ENCODE measurements around the gene SPO11. TPM values are rescaled to one million over a fixed set of nuclear protein-coding genes. Genes with fewer than 3 reads are reported as not detected.

SPO11 gene
- total and polyA plus RNA-seq, 3 experiments from 2014 or later: not detected

DNA sequence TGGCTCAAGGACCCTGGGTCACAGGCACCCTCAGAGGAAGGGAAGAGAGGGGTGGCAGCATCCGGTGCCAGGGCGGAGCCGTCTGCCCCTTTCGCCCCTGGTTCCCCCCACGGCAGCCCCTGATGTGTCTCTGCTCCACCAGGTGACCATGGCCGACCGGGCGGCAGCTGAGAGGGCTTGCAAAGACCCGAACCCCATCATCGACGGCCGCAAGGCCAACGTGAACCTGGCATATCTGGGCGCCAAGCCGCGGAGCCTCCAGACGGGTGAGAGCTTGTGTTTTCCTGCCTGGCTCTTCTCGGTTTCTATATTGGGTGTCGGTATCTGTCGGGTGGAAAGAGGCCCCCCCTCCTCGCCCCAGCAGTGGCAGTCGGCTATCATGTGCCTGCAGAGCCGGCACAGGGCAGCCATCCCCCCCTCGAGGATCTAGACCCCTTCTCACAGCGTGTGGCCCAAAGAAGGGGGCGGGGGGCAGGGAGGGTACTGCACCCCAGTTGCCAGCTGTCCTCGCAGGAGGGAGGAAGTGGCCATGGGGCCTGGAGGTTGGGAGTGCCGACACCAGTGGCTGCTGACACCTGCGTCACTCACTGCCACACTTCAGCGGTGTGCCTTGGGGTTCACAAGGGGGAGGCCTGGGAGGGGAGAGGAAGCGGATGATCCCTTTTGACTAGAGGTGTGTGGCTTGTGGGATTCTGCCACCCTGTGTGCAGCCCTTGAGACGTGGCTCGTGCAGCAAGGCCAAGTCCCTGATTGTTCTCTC lies 63.1 kb downstream of the SPO11 start:
- Histone ChIP-seq H3K4me3 (ENCODE audit: low read length) (peak overlapping the region; percentile 96), H3K27me3 (ENCODE audit: insufficient read depth, low read length, poor library complexity, severe bottlenecking) (no peaks in the 10 kb centered on the region), H3K27ac (ENCODE audit: low read depth, low read length) (peak overlapping the region; percentile 96), H3K9me3 (ENCODE audit: low read length) (no peaks in the 10 kb centered on the region), H3K4me1 (ENCODE audit: insufficient read depth, low read length) (peaks cover 63% of the 10 kb centered on the region), H3K36me3 (ENCODE audit: insufficient read depth, low read length) (peaks cover 45% of the 10 kb centered on the region)
- Mint-ChIP-seq H3K4me1 (peaks cover 60 to 73% (median 60%) of the 10 kb centered on the region in 3 donors), H3K27ac (peak overlapping the region; percentile 90 to 100 (median 99)), H3K36me3 (peaks cover 11 to 58% (median 12%) of the 10 kb centered on the region in 3 donors), H3K4me3 (peak overlapping the region; percentile 74 to 99 (median 91)), H3K9me3 (no peaks in the 10 kb centered on the region), H3K27me3 (peaks cover 0 to 5% of the 10 kb centered on the region in 2 donors)
- CTCF ChIA-PET: interaction anchor here (0.6 to 2.6 kb wide), 8 partner anchors 11 to 906 kb away, joined by 3 to 13 read pairs (median 6); no protein-coding TSS in a partner anchor
- peak; percentile 83 to 96 (median 95) for DNase-seq
- POLR2A ChIA-PET: interaction anchor here (0.5 to 3.1 kb wide), 15 partner anchors 12 to 1260 kb away, joined by 3 to 20 read pairs (median 5); partner anchors contain the start of genes PMEPA1, RAE1, VAPB and ZBP1

Other genes with a start within 250 kb of the SPO11 start
- not detected for gene BMP7, start 63.2 kb upstream of the SPO11 start, total RNA-seq
- gene BMP7, start 63.2 kb upstream of the SPO11 start, polyA plus RNA-seq: not detected
- gene RAE1, start 21.5 kb downstream of the SPO11 start, total RNA-seq: 10 to 100 TPM; 50.2 to 52.8 TPM
- gene RAE1, start 21.5 kb downstream of the SPO11 start, polyA plus RNA-seq: 40.7 TPM
- 100 to 1,000 TPM; 101 to 107 TPM for gene RBM38, start 61.6 kb downstream of the SPO11 start, total RNA-seq
- 94.4 TPM for gene RBM38, start 61.6 kb downstream of the SPO11 start, polyA plus RNA-seq
- gene CTCFL, start 195.3 kb downstream of the SPO11 start, total RNA-seq: not detected
- not detected for gene CTCFL, start 195.3 kb downstream of the SPO11 start, polyA plus RNA-seq
- gene PCK1, start 231.3 kb downstream of the SPO11 start, total RNA-seq: not detected
- gene PCK1, start 231.3 kb downstream of the SPO11 start, polyA plus RNA-seq: not detected